Keratinocyte (primary cell): Measurements from ENCODE around the gene DDX4. TPM values are rescaled to one million over a fixed set of nuclear protein-coding genes. Genes with fewer than 3 reads are reported as not detected.
A peak's percentile ranks its signal among the peaks of the same experiment; 100 is the strongest.

Experiments used
- DNase-seq: peaks from one replicate; pipeline ENCODE4 v3.0.0-alpha.2; 2011; ENCODE audit warnings: low read depth, missing footprints, low spot score
- FAIRE-seq: peaks from 2 replicates; lab custom pipeline; 2011; peaks lifted over from hg19 to GRCh38; lab: Jason Lieb, UNC
- H2AFZ ChIP-seq: 2 replicates; pipeline ENCODE4 v1.6.0; 2012; ENCODE audit warnings: low read length, control low read depth, inconsistent platforms; ENCODE audit not compliant: control insufficient read depth
- H3K27ac ChIP-seq: 2 replicates; pipeline ENCODE4 v1.5.1; 2011; ENCODE audit warnings: low read length; ENCODE audit not compliant: control insufficient read depth, insufficient read depth
- H3K27me3 ChIP-seq: 3 replicates; pipeline ENCODE4 v1.6.0; 2011; ENCODE audit warnings: low read length; ENCODE audit not compliant: control insufficient read depth, insufficient read depth; ENCODE audit errors: extremely low read depth
- H3K36me3 ChIP-seq, 2 experiments: 2 replicates in 1 of 2; 3 replicates in 1 of 2; pipeline ENCODE4 v1.5.1; 2011; ENCODE audit warnings: low read length in 2 of 2, mild to moderate bottlenecking in 1 of 2; ENCODE audit not compliant: control insufficient read depth in 2 of 2, insufficient read depth in 2 of 2; ENCODE audit errors: extremely low read depth in 1 of 2
- H3K4me1 ChIP-seq: 3 replicates; pipeline ENCODE4 v1.5.1; 2011; ENCODE audit warnings: low read length; ENCODE audit not compliant: control insufficient read depth, insufficient read depth; ENCODE audit errors: extremely low read depth
- H3K4me2 ChIP-seq: 3 replicates; pipeline ENCODE4 v1.6.0; 2011; ENCODE audit warnings: low read depth, low read length; ENCODE audit not compliant: control insufficient read depth, insufficient read depth; ENCODE audit errors: extremely low read depth
- H3K4me3 ChIP-seq, 3 experiments: fragments of 200-600 bp in 1 of 3; sonication (generic) in 1 of 3; 2 replicates in 2 of 3; 3 replicates in 1 of 3; pipeline ENCODE4 v1.5.1; 2011 to 2016; ENCODE audit warnings: low read length in 3 of 3, mild to moderate bottlenecking in 3 of 3, control low read depth in 2 of 3, inconsistent platforms in 1 of 3, low read depth in 1 of 3, mixed read lengths in 1 of 3, mixed run types in 1 of 3, moderate library complexity in 1 of 3; ENCODE audit not compliant: control insufficient read depth in 2 of 3, insufficient read depth in 2 of 3; ENCODE audit errors: extremely low read depth in 1 of 3
- H3K79me2 ChIP-seq: 2 replicates; pipeline ENCODE4 v1.6.0; 2012; ENCODE audit warnings: low read length; ENCODE audit not compliant: control insufficient read depth, insufficient read depth
- H3K9ac ChIP-seq: 3 replicates; pipeline ENCODE4 v1.6.0; 2011; ENCODE audit warnings: low read length; ENCODE audit not compliant: control insufficient read depth, insufficient read depth; ENCODE audit errors: extremely low read depth
- H3K9me1 ChIP-seq: 3 replicates; pipeline ENCODE4 v1.6.0; 2011; ENCODE audit warnings: low read length; ENCODE audit not compliant: control insufficient read depth, insufficient read depth; ENCODE audit errors: extremely low read depth
- H3K9me3 ChIP-seq: 2 replicates; pipeline ENCODE4 v1.5.1; 2012; ENCODE audit warnings: low read depth, low read length; ENCODE audit not compliant: control insufficient read depth
- H4K20me1 ChIP-seq: 3 replicates; pipeline ENCODE4 v1.6.0; 2011; ENCODE audit warnings: low read length; ENCODE audit not compliant: control insufficient read depth, insufficient read depth; ENCODE audit errors: extremely low read depth
- CTCF ChIP-seq, 3 experiments: IDR thresholded peaks in 1 of 3; conservative IDR thresholded peaks in 1 of 3; optimal IDR thresholded peaks in 1 of 3; 2 replicates in 2 of 3; 3 replicates in 1 of 3; pipeline versions ENCODE3 to v1.5.1; 2011; ENCODE audit warnings: low read length in 3 of 3, mild to moderate bottlenecking in 3 of 3, moderate library complexity in 2 of 3, control low read depth in 1 of 3, inconsistent platforms in 1 of 3; ENCODE audit not compliant: insufficient read depth in 2 of 3; ENCODE audit errors: extremely low read depth in 1 of 3
- EZH2 ChIP-seq: IDR thresholded peaks from one replicate; pipeline ENCODE4 v1.6.1; 2012; ENCODE audit warnings: inconsistent platforms, mild to moderate bottlenecking, low read length, moderate library complexity
- dilution Hi-C: fragments of 300-500 bp; cut with MboI; formaldehyde crosslinking; loops from one replicate; pipeline ENCODE4 v1.7.0; 2020; ENCODE audit warnings: low sequenced_read_pairs; ENCODE audit not compliant: extremely low pct_ligation_motif_present
- polyA plus RNA-seq, 5 experiments: library from polyadenylated mRNA; depleted of rRNA in 3 of 5; stranded (reverse) in 3 of 5; stranded (forward) in 1 of 5; unstranded in 1 of 5; fragments of >200 nt; gene quantifications; 1 replicate in 1 of 5; 2 replicates in 3 of 5; 3 replicates in 1 of 5; pipeline versions ENCODE4 v1.2.1 to v1.2.3, GENCODE V29; 2011 to 2012; ENCODE audit warnings: missing spikeins in 2 of 5, low read depth in 1 of 5, low replicate concordance in 1 of 5

Gene DDX4
- polyA plus RNA-seq, 1 donor (not counting 4 experiments of a cell fraction or from before 2014, with no cell fraction given): 0.04 TPM

- dilution Hi-C loops: no loop called here
- no peaks in the 10 kb centered on the region for H3K36me3 ChIP-seq
- no peaks in the 10 kb centered on the region for H3K27me3 ChIP-seq
- DNase-seq: peak; percentile 5
- H3K4me1 ChIP-seq: no peaks in the 10 kb centered on the region
- no peak overlapping the region for H3K27ac ChIP-seq
- H3K4me2 ChIP-seq: no peak overlapping the region
- FAIRE-seq: no peak
- no peaks in the 10 kb centered on the region for H3K9me1 ChIP-seq
- H3K79me2 ChIP-seq: no peaks in the 10 kb centered on the region
- H3K9ac ChIP-seq: no peak overlapping the region
- H3K4me3 ChIP-seq: no peak overlapping the region
- TF ChIP-seq EZH2 (no peak), CTCF (optimal IDR thresholded peaks at IDR 0.05 in 1 of 3, IDR thresholded peaks at IDR 0.05 in 1 of 3, conservative IDR thresholded peaks at IDR 0.05 in 1 of 3; ENCODE audit: extremely low read depth in 1 of 3, insufficient read depth in 2 of 3, low read length in 3 of 3) (no peak)
- H3K9me3 ChIP-seq: no peaks in the 10 kb centered on the region
- no peaks in the 10 kb centered on the region for H4K20me1 ChIP-seq
- no peak overlapping the region for H2AFZ ChIP-seq
These were observed 78.5 kb downstream of the DDX4 start for GRCh38 chr5:55816342-55816741.

GRCh38 chr5:55817030-55817429 lies 79.2 kb downstream of the DDX4 start:
- Histone ChIP-seq H2AFZ (no peak overlapping the region), H3K27ac (no peak overlapping the region), H4K20me1 (no peaks in the 10 kb centered on the region), H3K36me3 (no peaks in the 10 kb centered on the region), H3K4me3 (no peak overlapping the region), H3K4me1 (peaks cover under 1% of the 10 kb centered on the region), H3K79me2 (no peaks in the 10 kb centered on the region), H3K9me1 (no peaks in the 10 kb centered on the region), H3K9me3 (no peaks in the 10 kb centered on the region), H3K27me3 (peaks cover 3% of the 10 kb centered on the region), H3K4me2 (no peak overlapping the region), H3K9ac (no peak overlapping the region)
- FAIRE-seq (no peak), DNase-seq (no peak)
- TF ChIP-seq CTCF (optimal IDR thresholded peaks at IDR 0.05 in 1 of 3, IDR thresholded peaks at IDR 0.05 in 1 of 3, conservative IDR thresholded peaks at IDR 0.05 in 1 of 3; ENCODE audit: extremely low read depth in 1 of 3, insufficient read depth in 2 of 3, low read length in 3 of 3) (no peak), EZH2 (no peak)
- dilution Hi-C loops: no loop called here
